K562 (cell line): ENCODE results near the gene KAT7. TPM values are rescaled to one million over a fixed set of nuclear protein-coding genes. Genes with fewer than 3 reads are reported as not detected.

Experiments
- CBFA2T2 ChIP-seq: fragments of 450-650 bp; conservative IDR thresholded peaks from 2 replicates; pipeline ENCODE4 v1.6.1; 2017; ENCODE audit warnings: mild to moderate bottlenecking
- CBX2 ChIP-seq: fragments of 200-600 bp; sonication (generic); IDR thresholded peaks from one replicate; pipeline ENCODE4 v1.6.1; 2012; ENCODE audit warnings: mild to moderate bottlenecking, low read length, inconsistent platforms; ENCODE audit not compliant: insufficient read depth, poor library complexity, severe bottlenecking
- ETS1 ChIP-seq: conservative IDR thresholded peaks from 2 replicates; pipeline ENCODE4 v1.6.1; 2011; ENCODE audit warnings: low read depth, mild to moderate bottlenecking, low read length; ENCODE audit not compliant: control insufficient read depth
- FOXK2 ChIP-seq, 2 experiments: fragments of 450-650 bp; IDR thresholded peaks in 1 of 2; conservative IDR thresholded peaks in 1 of 2; 2 replicates each; pipeline ENCODE4 v1.6.1; 2016; ENCODE audit warnings: low read depth in 2 of 2, mild to moderate bottlenecking in 1 of 2
- ILF3 ChIP-seq: fragments of 450-650 bp; IDR thresholded peaks from 2 replicates; pipeline ENCODE4 v1.6.1; 2018; ENCODE audit warnings: antibody characterized with exemption, mild to moderate bottlenecking, moderate library complexity, borderline replicate concordance
- JUNB ChIP-seq: fragments of 450-650 bp; formaldehyde crosslinking; conservative IDR thresholded peaks from 2 replicates; pipeline ENCODE4 v1.4.0; 2020; ENCODE audit warnings: mild to moderate bottlenecking
- KLF10 ChIP-seq: fragments of 250-450 bp; sonication (Bioruptor Pico); IDR thresholded peaks from 2 replicates; pipeline ENCODE4 v1.6.1; 2021; ENCODE audit warnings: matching md5 sums
- MTA2 ChIP-seq: fragments of 450-650 bp; IDR thresholded peaks from 2 replicates; pipeline ENCODE4 v1.6.1; 2016; ENCODE audit warnings: low read depth
- ZBTB40 ChIP-seq, 2 experiments: fragments of 450-650 bp in 1 of 2; sonication (generic) in 1 of 2; formaldehyde crosslinking in 1 of 2; IDR thresholded peaks; 2 replicates each; pipeline versions ENCODE4 v1.7.1 to v1.9.0; 2016 to 2022; ENCODE audit warnings: inconsistent platforms in 1 of 2, mild to moderate bottlenecking in 1 of 2, missing genetic modification reagents in 1 of 2
- ZNF41 ChIP-seq: fragments of 250-450 bp; sonication (Bioruptor Pico); conservative IDR thresholded peaks from 2 replicates; pipeline ENCODE4 v1.4.0; 2020; ENCODE audit warnings: mild to moderate bottlenecking
- ZNF696 ChIP-seq: fragments of 250-450 bp; sonication (Bioruptor Pico); conservative IDR thresholded peaks from 2 replicates; pipeline ENCODE4 v1.4.0; 2020; ENCODE audit warnings: mild to moderate bottlenecking, moderate library complexity
- polyA plus RNA-seq, 8 experiments: library from polyadenylated mRNA; depleted of rRNA in 4 of 8; stranded (reverse) in 5 of 8; unstranded in 3 of 8; fragments of >200 nt; fragmentation: Nextera tagmentation in 2 of 8; fragmentation: Illumina TruSeq in 1 of 8; extraction: Ambion mirVana in 2 of 8; extraction: Trizol in 1 of 8; gene quantifications; 2 replicates each; pipeline versions ENCODE4 v1.2.1 to v1.2.3, GENCODE V29; 2011 to 2014; ENCODE audit warnings: inconsistent platforms in 1 of 8, missing spikeins in 1 of 8
- total RNA-seq, 7 experiments: library from RNA; depleted of rRNA in 6 of 7; stranded (reverse); fragments of >200 nt in 6 of 7; fragmentation: Illumina TruSeq in 2 of 7; extraction: Trizol in 2 of 7; gene quantifications; 2 replicates each; pipeline versions ENCODE4 v1.2.1 to v1.2.3, GENCODE V29; 2011 to 2021; ENCODE audit warnings: low replicate concordance in 1 of 7
- TF ChIP-seq, protein P1 (sequence below): sonication (generic); formaldehyde crosslinking; IDR thresholded peaks from 2 replicates; pipeline ENCODE4 v1.8.1; 2023; ENCODE audit warnings: mild to moderate bottlenecking, missing genetic modification reagents
- TF ChIP-seq, protein P2 (sequence below): fragments of 450-650 bp; conservative IDR thresholded peaks from 2 replicates; pipeline ENCODE4 v1.6.1; 2016; ENCODE audit warnings: missing genetic modification characterization, low read depth, mild to moderate bottlenecking, missing compliant biosample characterization, moderate library complexity

KAT7 gene
- total and polyA plus RNA-seq, 9 of the 15 experiments (the other 6 are each of a cell fraction or from before 2014, with no cell fraction given): 10.8 to 57.3 (median 34.8) TPM

DNA sequence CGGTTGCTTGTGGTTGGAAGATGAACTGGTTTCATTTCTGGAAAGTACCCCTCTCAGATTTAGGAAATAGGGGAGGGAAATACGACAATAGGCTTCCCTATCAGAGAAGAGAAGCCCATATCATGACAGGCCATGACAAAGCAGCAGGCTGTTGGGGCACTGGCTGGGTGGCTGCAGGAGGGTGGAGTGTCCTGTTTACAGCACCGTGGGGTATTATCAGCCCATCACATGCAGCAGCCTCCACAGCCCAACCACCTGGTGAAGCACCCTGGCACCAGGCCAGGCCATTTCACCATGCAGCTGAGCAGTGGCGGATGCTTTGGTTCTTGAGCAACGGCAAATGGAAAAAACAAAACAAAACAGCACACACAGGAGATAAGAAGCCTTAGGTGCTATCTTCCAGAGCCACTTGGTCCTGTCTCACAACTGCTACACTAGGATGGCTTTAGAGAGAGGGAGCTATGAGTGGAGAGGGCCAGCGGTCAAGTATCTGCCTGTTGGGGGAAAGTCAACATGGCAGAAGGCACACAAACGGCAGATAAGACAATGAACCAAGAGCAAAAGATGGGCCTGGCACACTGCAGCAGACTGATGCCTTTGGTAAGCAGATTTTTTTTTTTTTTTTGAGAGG, 48.7 kb upstream of the KAT7 start (continued):
- TF ChIP-seq, protein P1, sequence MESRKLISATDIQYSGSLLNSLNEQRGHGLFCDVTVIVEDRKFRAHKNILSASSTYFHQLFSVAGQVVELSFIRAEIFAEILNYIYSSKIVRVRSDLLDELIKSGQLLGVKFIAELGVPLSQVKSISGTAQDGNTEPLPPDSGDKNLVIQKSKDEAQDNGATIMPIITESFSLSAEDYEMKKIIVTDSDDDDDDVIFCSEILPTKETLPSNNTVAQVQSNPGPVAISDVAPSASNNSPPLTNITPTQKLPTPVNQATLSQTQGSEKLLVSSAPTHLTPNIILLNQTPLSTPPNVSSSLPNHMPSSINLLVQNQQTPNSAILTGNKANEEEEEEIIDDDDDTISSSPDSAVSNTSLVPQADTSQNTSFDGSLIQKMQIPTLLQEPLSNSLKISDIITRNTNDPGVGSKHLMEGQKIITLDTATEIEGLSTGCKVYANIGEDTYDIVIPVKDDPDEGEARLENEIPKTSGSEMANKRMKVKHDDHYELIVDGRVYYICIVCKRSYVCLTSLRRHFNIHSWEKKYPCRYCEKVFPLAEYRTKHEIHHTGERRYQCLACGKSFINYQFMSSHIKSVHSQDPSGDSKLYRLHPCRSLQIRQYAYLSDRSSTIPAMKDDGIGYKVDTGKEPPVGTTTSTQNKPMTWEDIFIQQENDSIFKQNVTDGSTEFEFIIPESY (CRISPR knock-in tag): peak; percentile 89
- TF ChIP-seq CBX2 (no peak), ILF3 (no peak), ZNF696 (CRISPR knock-in tag) (no peak), ZNF41 (peak; percentile 82; the same call in 1 of the 2 replicates), MTA2 (peak; percentile 99), FOXK2 (conservative IDR thresholded peaks at IDR 0.05 in 1 of 2, IDR thresholded peaks at IDR 0.05 in 1 of 2; ENCODE audit: low read depth in 2 of 2) (peak; percentile 97 to 99), ETS1 (peak; percentile 97), CBFA2T2 (peak; percentile 100), JUNB (CRISPR knock-in tag) (no peak), KLF10 (CRISPR knock-in tag) (no peak), ZBTB40 (IDR thresholded peaks at IDR 0.05) (0 out of 2 replicates have a peak, but pooled peaks have one; percentile 20), ZBTB40 (CRISPR knock-in tag; IDR thresholded peaks at IDR 0.05) (no peak)
- TF ChIP-seq, protein P2, sequence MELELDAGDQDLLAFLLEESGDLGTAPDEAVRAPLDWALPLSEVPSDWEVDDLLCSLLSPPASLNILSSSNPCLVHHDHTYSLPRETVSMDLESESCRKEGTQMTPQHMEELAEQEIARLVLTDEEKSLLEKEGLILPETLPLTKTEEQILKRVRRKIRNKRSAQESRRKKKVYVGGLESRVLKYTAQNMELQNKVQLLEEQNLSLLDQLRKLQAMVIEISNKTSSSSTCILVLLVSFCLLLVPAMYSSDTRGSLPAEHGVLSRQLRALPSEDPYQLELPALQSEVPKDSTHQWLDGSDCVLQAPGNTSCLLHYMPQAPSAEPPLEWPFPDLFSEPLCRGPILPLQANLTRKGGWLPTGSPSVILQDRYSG (tag): peak; percentile 96
